Measurements from ENCODE around the gene SPI1. TPM values are rescaled to one million over a fixed set of nuclear protein-coding genes. Genes with fewer than 3 reads are reported as not detected.

SPI1 gene
- total RNA-seq, 1 donor from 2014 or later, result not detected

DNA sequence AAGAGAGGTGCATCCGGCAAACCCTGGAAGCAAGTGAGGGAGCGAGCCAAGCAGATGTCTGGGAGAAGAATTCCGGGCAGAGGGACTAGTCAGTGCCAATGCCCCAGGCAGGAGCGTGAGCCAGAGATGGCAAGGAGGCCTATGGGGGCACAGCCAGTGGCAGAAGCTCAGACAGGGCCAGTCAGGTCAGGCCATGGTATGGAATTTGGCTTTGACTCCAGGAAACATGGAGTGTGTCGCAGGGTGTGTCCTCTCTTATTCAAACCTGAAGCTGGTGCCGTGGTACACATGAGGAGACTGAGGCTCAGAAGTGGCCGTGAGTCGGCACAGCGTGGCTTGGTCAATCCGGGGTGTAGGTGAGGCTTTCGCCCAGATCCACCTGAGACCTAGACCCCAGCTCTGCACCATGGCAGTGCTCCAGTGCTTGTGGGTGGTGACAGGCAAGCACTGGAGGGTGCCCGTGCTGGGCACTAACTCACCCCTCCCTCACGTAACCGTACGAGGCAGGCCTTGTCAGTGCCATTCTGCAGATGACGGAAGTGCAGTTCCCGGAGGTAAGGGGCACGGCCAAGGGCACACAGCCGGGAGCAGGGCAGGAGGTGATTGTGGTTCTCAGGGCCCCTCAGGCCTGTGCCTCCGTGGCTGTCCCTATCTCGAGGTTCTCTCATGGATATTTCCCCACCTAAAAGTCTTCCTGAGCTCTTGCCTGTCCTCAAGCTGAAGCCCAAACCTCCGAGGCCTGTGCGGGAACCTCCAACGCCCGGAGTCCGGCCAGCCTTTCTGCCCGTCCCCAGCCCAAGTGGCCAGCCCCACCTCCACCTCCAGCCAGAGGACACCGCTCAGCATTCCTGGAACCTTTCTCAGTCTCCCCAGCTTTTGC is 10.6 kb upstream of the SPI1 start:
- H3K4me3 ChIP-seq (ENCODE audit: insufficient read depth, low read depth, low read length), result no peak overlapping the region
- Mint-ChIP-seq H3K27ac (ENCODE audit: unreplicated experiment) (no peak overlapping the region), H3K36me3 (ENCODE audit: low read depth, unreplicated experiment) (no peaks in the 10 kb centered on the region), H3K4me3 (ENCODE audit: unreplicated experiment) (no peak overlapping the region), H3K27me3 (ENCODE audit: low read depth, unreplicated experiment) (no peaks in the 10 kb centered on the region), H3K4me1 (ENCODE audit: low read depth, unreplicated experiment) (peaks cover 15% of the 10 kb centered on the region), H3K9me3 (ENCODE audit: unreplicated experiment) (no peaks in the 10 kb centered on the region)
- no peaks in the 10 kb centered on the region for H3K9me3 ChIP-seq (ENCODE audit: insufficient read depth, low read depth, low read length)
- no peak overlapping the region for H3K27ac ChIP-seq (ENCODE audit: low read depth, low read length)
- no peaks in the 10 kb centered on the region for H4K20me1 ChIP-seq (ENCODE audit: insufficient read depth, low read length)
- no peaks in the 10 kb centered on the region for H3K36me3 ChIP-seq (ENCODE audit: insufficient read depth, low read length)
- H3K4me1 ChIP-seq (ENCODE audit: insufficient read depth, low read length), result no peaks in the 10 kb centered on the region
- no peak overlapping the region for H3K4me2 ChIP-seq (ENCODE audit: low read length)
- H3K9ac ChIP-seq (ENCODE audit: low read length), result no peak overlapping the region
- no peak for TF ChIP-seq EZH2 (IDR thresholded peaks at IDR 0.05; ENCODE audit: insufficient read depth, low read length)
- TF ChIP-seq, protein P1, sequence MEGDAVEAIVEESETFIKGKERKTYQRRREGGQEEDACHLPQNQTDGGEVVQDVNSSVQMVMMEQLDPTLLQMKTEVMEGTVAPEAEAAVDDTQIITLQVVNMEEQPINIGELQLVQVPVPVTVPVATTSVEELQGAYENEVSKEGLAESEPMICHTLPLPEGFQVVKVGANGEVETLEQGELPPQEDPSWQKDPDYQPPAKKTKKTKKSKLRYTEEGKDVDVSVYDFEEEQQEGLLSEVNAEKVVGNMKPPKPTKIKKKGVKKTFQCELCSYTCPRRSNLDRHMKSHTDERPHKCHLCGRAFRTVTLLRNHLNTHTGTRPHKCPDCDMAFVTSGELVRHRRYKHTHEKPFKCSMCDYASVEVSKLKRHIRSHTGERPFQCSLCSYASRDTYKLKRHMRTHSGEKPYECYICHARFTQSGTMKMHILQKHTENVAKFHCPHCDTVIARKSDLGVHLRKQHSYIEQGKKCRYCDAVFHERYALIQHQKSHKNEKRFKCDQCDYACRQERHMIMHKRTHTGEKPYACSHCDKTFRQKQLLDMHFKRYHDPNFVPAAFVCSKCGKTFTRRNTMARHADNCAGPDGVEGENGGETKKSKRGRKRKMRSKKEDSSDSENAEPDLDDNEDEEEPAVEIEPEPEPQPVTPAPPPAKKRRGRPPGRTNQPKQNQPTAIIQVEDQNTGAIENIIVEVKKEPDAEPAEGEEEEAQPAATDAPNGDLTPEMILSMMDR (IDR thresholded peaks at IDR 0.05; ENCODE audit: insufficient read depth, low read depth, low read length), result no peak
- no peaks in the 10 kb centered on the region for H3K27me3 ChIP-seq (ENCODE audit: insufficient read depth, low read length)
- no peak overlapping the region for H2AFZ ChIP-seq (ENCODE audit: low read depth, low read length)
- FAIRE-seq (no peak), DNase-seq (ENCODE audit: low read depth) (no peak)
- H3K79me2 ChIP-seq (ENCODE audit: insufficient read depth, low read length), result no peaks in the 10 kb centered on the region

DNA sequence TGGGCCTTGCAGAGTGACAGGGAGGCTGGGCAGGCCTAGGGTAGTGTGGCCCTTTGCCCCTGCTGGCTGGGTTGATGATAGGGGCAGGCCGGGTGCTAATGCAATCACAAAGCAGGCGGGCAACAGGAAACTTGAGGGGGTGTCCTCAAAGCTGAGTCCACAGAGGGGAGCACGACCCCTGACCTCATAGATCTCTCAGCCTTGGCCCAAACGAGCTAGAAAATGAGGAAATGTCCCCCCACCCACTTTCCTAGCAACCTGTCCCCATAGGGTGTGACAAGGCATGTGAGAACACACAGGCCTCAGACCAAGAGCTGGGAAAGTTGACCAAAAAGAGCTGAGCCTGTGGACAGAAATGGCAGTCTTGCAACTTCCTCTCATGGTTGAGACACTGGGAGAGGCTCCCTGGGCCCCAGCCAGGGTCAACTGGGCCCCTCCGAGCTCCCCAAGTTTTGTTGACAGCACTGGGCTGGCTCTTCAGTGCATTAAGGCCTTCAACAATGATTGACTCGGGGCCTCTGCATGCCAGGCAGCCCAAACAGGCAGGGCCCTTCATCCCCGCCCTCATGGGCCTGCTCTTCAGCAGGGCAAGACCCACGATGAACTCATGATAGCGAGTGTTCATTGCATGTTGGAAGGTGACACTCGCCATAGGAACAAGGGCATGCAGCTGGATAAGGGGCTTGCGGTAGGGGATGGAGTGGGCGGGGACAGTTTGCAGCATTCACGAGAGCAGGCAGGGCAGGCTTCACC is 9.8 kb upstream of the SPI1 start:
- Histone ChIP-seq H4K20me1 (ENCODE audit: insufficient read depth, low read length) (no peaks in the 10 kb centered on the region), H3K27ac (ENCODE audit: low read depth, low read length) (no peak overlapping the region), H3K36me3 (ENCODE audit: insufficient read depth, low read length) (no peaks in the 10 kb centered on the region), H2AFZ (ENCODE audit: low read depth, low read length) (no peak overlapping the region), H3K9ac (ENCODE audit: low read length) (no peak overlapping the region), H3K27me3 (ENCODE audit: insufficient read depth, low read length) (no peaks in the 10 kb centered on the region), H3K4me3 (ENCODE audit: insufficient read depth, low read depth, low read length) (no peak overlapping the region), H3K79me2 (ENCODE audit: insufficient read depth, low read length) (no peaks in the 10 kb centered on the region), H3K4me1 (ENCODE audit: insufficient read depth, low read length) (no peaks in the 10 kb centered on the region), H3K4me2 (ENCODE audit: low read length) (no peak overlapping the region), H3K9me3 (ENCODE audit: insufficient read depth, low read depth, low read length) (no peaks in the 10 kb centered on the region)
- Mint-ChIP-seq H3K4me1 (ENCODE audit: low read depth, unreplicated experiment) (peaks cover 10% of the 10 kb centered on the region), H3K27me3 (ENCODE audit: low read depth, unreplicated experiment) (peaks cover 5% of the 10 kb centered on the region), H3K9me3 (ENCODE audit: unreplicated experiment) (no peaks in the 10 kb centered on the region), H3K4me3 (ENCODE audit: unreplicated experiment) (no peak overlapping the region), H3K27ac (ENCODE audit: unreplicated experiment) (no peak overlapping the region), H3K36me3 (ENCODE audit: low read depth, unreplicated experiment) (no peaks in the 10 kb centered on the region)
- no peak for FAIRE-seq
- no peak for DNase-seq (ENCODE audit: low read depth)
- no peak for TF ChIP-seq EZH2 (IDR thresholded peaks at IDR 0.05; ENCODE audit: insufficient read depth, low read length)
- TF ChIP-seq, protein P1 (IDR thresholded peaks at IDR 0.05; ENCODE audit: insufficient read depth, low read depth, low read length), result no peak

Measured in astrocyte (in vitro differentiated cells and primary cell).